ENCODE measurements around the gene LSR. TPM values are rescaled to one million over a fixed set of nuclear protein-coding genes. Genes with fewer than 3 reads are reported as not detected.

The LSR gene
- total RNA-seq, 5 donors from 2014 or later (not counting 1 experiment from before 2014, with no cell fraction given): 36.8 to 64.9 (median 57.4) TPM

DNA sequence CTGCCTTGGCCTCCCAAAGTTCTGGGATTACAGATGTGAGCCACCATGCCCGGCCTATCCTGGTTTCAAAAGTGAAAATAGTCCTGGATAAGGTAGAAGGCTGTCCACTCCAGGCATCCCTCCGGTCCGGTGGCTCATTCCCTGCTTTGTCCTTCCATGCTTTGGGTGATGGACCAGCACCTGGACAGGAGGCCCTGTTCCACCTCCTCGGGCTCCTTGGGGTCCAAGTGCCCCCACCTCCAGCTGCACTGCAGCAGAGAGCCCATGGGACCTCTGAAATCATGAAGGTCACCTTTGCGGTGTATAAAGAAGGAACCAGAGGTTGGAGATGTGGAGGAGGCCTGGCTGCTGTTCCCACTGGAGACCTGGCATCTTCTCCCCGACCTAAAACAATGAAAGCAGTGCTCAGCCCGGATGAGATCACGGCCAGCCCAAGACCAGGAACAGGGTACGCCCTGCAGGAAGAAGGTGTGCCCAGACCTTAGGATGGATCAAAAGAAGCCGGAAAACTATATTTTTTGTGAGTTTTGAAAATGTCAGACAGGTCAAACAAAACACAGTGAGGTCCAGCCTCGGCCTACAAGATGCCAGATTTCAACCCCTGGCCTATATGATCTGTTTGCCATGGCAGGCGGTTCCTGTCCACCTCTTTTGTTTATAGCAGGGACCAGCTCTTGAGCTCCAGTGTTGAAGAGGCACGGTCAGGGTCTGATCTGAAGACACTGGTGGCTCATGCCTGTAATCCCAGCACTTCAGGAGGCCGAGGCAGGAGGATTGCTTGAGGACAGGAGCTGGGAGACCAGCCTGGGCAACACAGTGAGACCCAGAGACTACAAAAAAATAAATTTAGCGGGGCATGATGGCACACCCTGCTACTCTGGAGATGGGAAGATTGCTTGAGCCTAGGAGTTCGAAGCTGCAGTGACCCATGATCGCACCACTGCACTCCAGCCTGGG, 5.8 kb downstream of the LSR start:
- no peak for ATAC-seq (replicated peaks in 1 of 4)
- Histone ChIP-seq H3K4me1 (ENCODE audit: control insufficient read depth in 1 of 2, extremely low read depth in 1 of 2, insufficient read depth in 2 of 2, low read length in 2 of 2) (peaks cover 0 to 23% of the 10 kb centered on the region in 2 experiments), H3K27me3 (replicated peaks in 1 of 2; ENCODE audit: control insufficient read depth in 2 of 2, extremely low read depth in 1 of 2, insufficient read depth in 2 of 2, low read length in 1 of 2) (peaks cover 0 to 4% of the 10 kb centered on the region in 2 experiments), H3K4me3 (ENCODE audit: control insufficient read depth in 1 of 2, extremely low read depth in 1 of 2, low read length in 1 of 2) (no peak overlapping the region), H3K9me3 (no peaks in the 10 kb centered on the region), H3K27ac (ENCODE audit: low read length) (no peak overlapping the region), H3K36me3 (ENCODE audit: control insufficient read depth in 2 of 2, extremely low read depth in 1 of 2, insufficient read depth in 1 of 2, low read length in 1 of 2) (peaks cover 0 to 1% of the 10 kb centered on the region in 2 donors)
- peaks cover 43 to 55% (median 51%) of the 10 kb centered on the region in 3 donors for H3K4me1 Mint-ChIP-seq
- no peak overlapping the region for H3K4me3 Mint-ChIP-seq
- peaks cover 15% of the 10 kb centered on the region for H3K36me3 Mint-ChIP-seq
- 92% methylated on average over 15 of the region's 17 CpGs for WGBS (ENCODE audit: insufficient coverage)
- H3K27ac Mint-ChIP-seq: peak overlapping the region in 1 of 2 donors; percentile 66
- ChIA-PET POLR2A (no interaction called here), CTCF (interaction anchor here in 1 of 2 donors (0.5 kb wide), 1 partner anchor 100 kb away, joined by 5 read pairs; no protein-coding TSS in a partner anchor)
- DNase-seq: peak in 1 of 35 experiments; percentile 11
- H3K27me3 Mint-ChIP-seq: peaks cover 0 to under 1% of the 10 kb centered on the region in 2 donors
- H3K9me3 Mint-ChIP-seq: no peaks in the 10 kb centered on the region

DNA sequence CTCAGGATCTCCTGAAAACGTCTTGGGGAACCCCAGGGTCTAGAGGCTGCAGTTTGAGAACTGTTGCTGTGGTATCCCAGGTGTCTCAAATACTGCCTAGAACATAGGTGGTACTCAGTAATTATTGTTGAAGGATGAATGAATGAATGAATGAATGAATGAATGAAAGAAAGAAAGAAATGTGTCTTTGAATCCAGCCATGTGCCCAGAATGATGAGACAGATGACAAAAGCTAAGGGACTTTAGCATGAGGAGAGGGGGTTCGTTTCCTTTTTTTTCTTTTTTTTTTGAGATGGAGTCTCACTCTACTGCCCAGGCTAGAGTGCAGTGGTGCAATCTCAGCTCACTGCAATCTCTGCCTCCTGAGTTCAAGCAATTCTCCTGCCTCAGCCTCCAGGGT, 7.8 kb downstream of the LSR start:
- Histone ChIP-seq H3K27me3 (replicated peaks in 1 of 2; ENCODE audit: control insufficient read depth in 2 of 2, extremely low read depth in 1 of 2, insufficient read depth in 2 of 2, low read length in 1 of 2) (no peaks in the 10 kb centered on the region), H3K4me1 (ENCODE audit: control insufficient read depth in 1 of 2, extremely low read depth in 1 of 2, insufficient read depth in 2 of 2, low read length in 2 of 2) (peaks cover 0 to 13% of the 10 kb centered on the region in 2 experiments), H3K4me3 (ENCODE audit: control insufficient read depth in 1 of 2, extremely low read depth in 1 of 2, low read length in 1 of 2) (no peak overlapping the region), H3K27ac (ENCODE audit: low read length) (no peak overlapping the region), H3K9me3 (no peaks in the 10 kb centered on the region), H3K36me3 (ENCODE audit: control insufficient read depth in 2 of 2, extremely low read depth in 1 of 2, insufficient read depth in 1 of 2, low read length in 1 of 2) (peaks cover 0 to 6% of the 10 kb centered on the region in 2 donors)
- CTCF ChIA-PET: interaction anchor here (0.6 to 0.7 kb wide), 4 partner anchors 67 to 195 kb away, joined by 3 to 4 read pairs (median 3); partner anchors contain the start of gene FFAR1 (in 1 of the 2)
- H3K36me3 Mint-ChIP-seq: peaks cover 12% of the 10 kb centered on the region
- H3K9me3 Mint-ChIP-seq: no peaks in the 10 kb centered on the region
- WGBS (ENCODE audit: insufficient coverage): 50% methylated on average over 1 of the region's 2 CpGs
- POLR2A ChIA-PET: interaction anchor here in 1 of 2 donors (0.7 kb wide), 1 partner anchor 70 kb away, joined by 5 read pairs; no protein-coding TSS in a partner anchor
- ATAC-seq (replicated peaks in 1 of 4) (no peak), DNase-seq (no peak)
- H3K27me3 Mint-ChIP-seq: no peaks in the 10 kb centered on the region
- peaks cover 31 to 44% (median 36%) of the 10 kb centered on the region in 3 donors for H3K4me1 Mint-ChIP-seq
- peak overlapping the region; percentile 8 to 80 for H3K27ac Mint-ChIP-seq
- no peak overlapping the region for H3K4me3 Mint-ChIP-seq

DNA sequence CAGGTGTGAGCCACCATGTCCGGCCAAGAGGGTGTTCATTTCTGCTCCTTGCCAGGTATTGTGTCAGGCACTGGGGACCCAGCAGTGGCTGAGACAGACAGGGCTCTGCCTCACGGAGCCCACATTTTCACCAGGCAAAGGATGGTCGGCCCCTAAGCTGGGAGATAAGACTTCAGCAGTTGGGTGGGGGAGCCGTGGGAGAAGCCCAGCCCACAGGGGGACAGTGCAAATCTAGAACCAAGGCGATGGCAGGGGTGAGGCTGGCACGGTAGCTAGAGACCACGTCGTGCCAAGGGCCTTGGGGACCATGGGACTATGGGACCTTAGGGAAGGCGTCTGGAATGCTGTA, 8.3 kb downstream of the LSR start:
- Mint-ChIP-seq H3K4me3 (peak overlapping the region in 1 of 3 donors; percentile 17), H3K27me3 (no peaks in the 10 kb centered on the region), H3K4me1 (peaks cover 31 to 43% (median 33%) of the 10 kb centered on the region in 3 donors), H3K27ac (peak overlapping the region; percentile 11 to 80), H3K9me3 (no peaks in the 10 kb centered on the region), H3K36me3 (peaks cover 10% of the 10 kb centered on the region)
- H3K27me3 ChIP-seq (replicated peaks in 1 of 2; ENCODE audit: control insufficient read depth in 2 of 2, extremely low read depth in 1 of 2, insufficient read depth in 2 of 2, low read length in 1 of 2): no peaks in the 10 kb centered on the region
- ChIA-PET POLR2A (no interaction called here), CTCF (interaction anchor here (0.5 to 1.0 kb wide), 3 partner anchors 13 to 70 kb away, joined by 3 to 4 read pairs (median 3); no protein-coding TSS in a partner anchor)
- DNase-seq: peak in 2 of 35 experiments; percentile 4 to 11
- peaks cover 0 to 16% of the 10 kb centered on the region in 2 experiments for H3K4me1 ChIP-seq (ENCODE audit: control insufficient read depth in 1 of 2, extremely low read depth in 1 of 2, insufficient read depth in 2 of 2, low read length in 2 of 2)
- no peaks in the 10 kb centered on the region for H3K9me3 ChIP-seq
- 93% methylated on average over 7 of the region's 9 CpGs for WGBS (ENCODE audit: insufficient coverage)
- H3K27ac ChIP-seq (ENCODE audit: low read length): no peak overlapping the region
- no peak for ATAC-seq (replicated peaks in 1 of 4)
- no peak overlapping the region for H3K4me3 ChIP-seq (ENCODE audit: control insufficient read depth in 1 of 2, extremely low read depth in 1 of 2, low read length in 1 of 2)
- H3K36me3 ChIP-seq (ENCODE audit: control insufficient read depth in 2 of 2, extremely low read depth in 1 of 2, insufficient read depth in 1 of 2, low read length in 1 of 2): peaks cover 0 to 8% of the 10 kb centered on the region in 2 donors

DNA sequence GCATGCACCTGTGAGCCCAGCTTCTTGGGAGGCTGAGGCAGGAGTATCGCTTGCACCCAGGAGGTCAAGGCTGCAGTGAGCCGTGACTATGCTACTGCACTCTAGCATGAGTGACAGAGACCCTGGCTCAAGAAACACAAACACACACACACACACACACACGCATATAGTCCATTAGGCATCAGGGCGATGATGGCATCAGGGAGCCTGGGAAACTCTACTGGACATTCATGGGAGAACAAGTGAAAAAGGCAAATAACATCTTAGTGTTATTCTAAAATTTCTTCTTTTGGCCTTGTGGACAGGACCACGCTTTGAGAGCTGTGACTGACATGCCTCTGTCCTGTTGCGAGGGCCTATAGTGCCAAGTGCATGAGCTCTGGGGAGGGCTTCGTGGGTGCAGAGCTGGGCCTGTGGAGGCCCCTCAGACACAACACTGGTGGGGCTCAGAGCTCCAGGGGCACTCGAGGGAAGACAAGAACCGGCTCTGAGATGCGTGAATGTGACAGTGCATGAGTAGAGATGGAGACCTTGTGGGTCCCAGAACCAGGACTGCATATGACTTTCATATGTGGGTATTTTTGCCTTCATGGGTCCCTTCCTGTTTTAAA, 12.0 kb downstream of the LSR start:
- no peak overlapping the region for H3K27ac ChIP-seq (ENCODE audit: low read length)
- POLR2A ChIA-PET: no interaction called here
- peak overlapping the region; percentile 46 to 48 for H3K27ac Mint-ChIP-seq
- peaks cover 0 to 11% of the 10 kb centered on the region in 2 donors for H3K36me3 ChIP-seq (ENCODE audit: control insufficient read depth in 2 of 2, extremely low read depth in 1 of 2, insufficient read depth in 1 of 2, low read length in 1 of 2)
- H3K9me3 Mint-ChIP-seq: no peaks in the 10 kb centered on the region
- 81% methylated on average over 7 of the region's 10 CpGs for WGBS (ENCODE audit: insufficient coverage)
- H3K4me1 ChIP-seq (ENCODE audit: control insufficient read depth in 1 of 2, extremely low read depth in 1 of 2, insufficient read depth in 2 of 2, low read length in 2 of 2): peaks cover under 1 to 28% of the 10 kb centered on the region in 2 experiments
- no peaks in the 10 kb centered on the region for H3K9me3 ChIP-seq
- H3K27me3 ChIP-seq (replicated peaks in 1 of 2; ENCODE audit: control insufficient read depth in 2 of 2, extremely low read depth in 1 of 2, insufficient read depth in 2 of 2, low read length in 1 of 2): no peaks in the 10 kb centered on the region
- no peak overlapping the region for H3K4me3 ChIP-seq (ENCODE audit: control insufficient read depth in 1 of 2, extremely low read depth in 1 of 2, low read length in 1 of 2)
- H3K4me3 Mint-ChIP-seq: no peak overlapping the region
- ATAC-seq (replicated peaks in 1 of 4) (no peak), DNase-seq (peak in 3 of 35 experiments; percentile 1 to 14 (median 10))
- H3K36me3 Mint-ChIP-seq: peaks cover 10% of the 10 kb centered on the region
- CTCF ChIA-PET: interaction anchor here in 1 of 2 donors (0.6 kb wide), 1 partner anchor 72 kb away, joined by 6 read pairs; no protein-coding TSS in a partner anchor
- H3K27me3 Mint-ChIP-seq: no peaks in the 10 kb centered on the region
- peaks cover 37 to 43% (median 37%) of the 10 kb centered on the region in 3 donors for H3K4me1 Mint-ChIP-seq

DNA sequence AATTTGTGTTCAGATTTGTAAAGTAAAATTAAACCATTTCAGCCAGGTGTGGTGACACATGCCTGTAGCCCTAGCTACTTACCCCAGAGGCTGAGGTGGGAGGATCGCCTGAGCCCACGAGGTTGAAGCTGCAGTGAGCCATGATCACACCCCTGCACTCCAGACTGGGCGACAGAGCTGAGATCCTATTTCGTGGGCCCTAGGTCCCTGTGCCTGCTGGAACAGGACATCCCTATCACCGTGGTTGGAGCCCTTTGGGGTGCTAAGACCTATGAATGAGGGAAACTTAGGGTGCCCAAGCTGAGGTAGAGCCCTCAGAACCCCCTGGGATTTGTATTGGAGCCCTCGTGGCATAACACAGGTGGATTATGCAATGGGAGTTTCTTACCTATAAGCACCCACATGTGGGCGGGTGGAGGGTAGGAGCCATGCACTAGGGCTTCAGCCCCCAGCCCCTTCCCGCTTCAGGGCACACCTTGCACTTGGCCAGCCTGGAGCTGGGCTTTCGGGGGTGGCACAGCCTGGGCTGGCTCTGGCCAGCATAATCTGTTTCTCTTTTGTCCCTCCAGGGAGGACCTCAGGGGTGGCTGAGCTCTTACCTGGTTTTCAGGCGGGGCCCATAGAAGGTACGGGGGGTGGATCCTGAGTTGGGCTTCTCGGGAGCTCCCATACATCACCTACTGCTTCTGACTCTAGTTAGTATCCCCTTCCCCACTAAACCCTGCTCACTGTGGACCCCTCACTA, 12.7 kb downstream of the LSR start:
- Histone ChIP-seq H3K36me3 (ENCODE audit: control insufficient read depth in 2 of 2, extremely low read depth in 1 of 2, insufficient read depth in 1 of 2, low read length in 1 of 2) (peaks cover 0 to 16% of the 10 kb centered on the region in 2 donors), H3K27me3 (replicated peaks in 1 of 2; ENCODE audit: control insufficient read depth in 2 of 2, extremely low read depth in 1 of 2, insufficient read depth in 2 of 2, low read length in 1 of 2) (no peaks in the 10 kb centered on the region), H3K27ac (ENCODE audit: low read length) (no peak overlapping the region), H3K9me3 (no peaks in the 10 kb centered on the region), H3K4me1 (ENCODE audit: control insufficient read depth in 1 of 2, extremely low read depth in 1 of 2, insufficient read depth in 2 of 2, low read length in 2 of 2) (peaks cover 3 to 36% of the 10 kb centered on the region in 2 experiments), H3K4me3 (ENCODE audit: control insufficient read depth in 1 of 2, extremely low read depth in 1 of 2, low read length in 1 of 2) (no peak overlapping the region)
- Mint-ChIP-seq H3K27ac (peak overlapping the region in 1 of 2 donors; percentile 66), H3K9me3 (no peaks in the 10 kb centered on the region), H3K36me3 (peaks cover 8% of the 10 kb centered on the region), H3K27me3 (no peaks in the 10 kb centered on the region), H3K4me3 (no peak overlapping the region), H3K4me1 (peaks cover 40 to 46% (median 41%) of the 10 kb centered on the region in 3 donors)
- 74% methylated on average over 9 of the region's 12 CpGs for WGBS (ENCODE audit: insufficient coverage)
- ChIA-PET POLR2A (interaction anchor here in 1 of 2 donors (0.6 kb wide), 1 partner anchor 11 kb away, joined by 3 read pairs; no protein-coding TSS in a partner anchor), CTCF (no interaction called here)
- ATAC-seq (replicated peaks in 1 of 4): no peak
- DNase-seq: peak in 2 of 35 experiments; percentile 4 to 12

Measured in T-cell (primary cell).